Activated CD4-positive, alpha-beta T cell treated with anti-CD3 and anti-CD28 coated beads, Interleukin-2, amount 50 U/mL, for 1 hour (primary cell): ENCODE results near the gene PNKP.
A peak's percentile ranks its signal among the peaks of the same experiment; 100 is the strongest.

Source experiments
- DNase-seq: peaks from one replicate; pipeline ENCODE4 v3.0.0-alpha.2; 2020

The PNKP gene

GRCh38 chr19:49857061-49857837, 10.1 kb downstream of the PNKP start:
- no peak for DNase-seq

DNA sequence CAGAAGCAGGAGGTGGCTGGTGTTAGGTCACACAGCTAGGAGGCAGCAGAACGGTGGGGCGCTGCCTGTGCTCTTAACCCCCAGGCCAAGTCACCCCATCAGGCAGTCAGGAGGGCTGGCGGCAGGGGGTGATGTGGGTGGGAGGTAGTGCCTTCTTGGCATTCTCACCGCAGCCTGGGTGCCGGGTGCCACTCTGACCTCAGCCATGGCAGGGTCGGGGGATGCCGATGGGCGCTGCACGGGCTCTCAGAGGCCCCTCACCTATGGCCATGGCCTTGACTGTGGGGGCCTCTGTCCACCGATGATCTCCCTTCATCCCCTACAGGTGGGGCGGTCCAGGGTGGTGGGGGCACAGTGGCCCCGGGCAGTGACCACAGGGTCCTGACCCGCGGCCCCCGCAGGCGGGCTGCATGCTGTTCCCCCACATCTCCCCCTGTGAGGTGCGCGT, 10.8 kb downstream of the PNKP start:
- DNase-seq: no peak

GRCh38 chr19:49855676-49856573, 11.5 kb downstream of the PNKP start:
- DNase-seq: no peak

DNA sequence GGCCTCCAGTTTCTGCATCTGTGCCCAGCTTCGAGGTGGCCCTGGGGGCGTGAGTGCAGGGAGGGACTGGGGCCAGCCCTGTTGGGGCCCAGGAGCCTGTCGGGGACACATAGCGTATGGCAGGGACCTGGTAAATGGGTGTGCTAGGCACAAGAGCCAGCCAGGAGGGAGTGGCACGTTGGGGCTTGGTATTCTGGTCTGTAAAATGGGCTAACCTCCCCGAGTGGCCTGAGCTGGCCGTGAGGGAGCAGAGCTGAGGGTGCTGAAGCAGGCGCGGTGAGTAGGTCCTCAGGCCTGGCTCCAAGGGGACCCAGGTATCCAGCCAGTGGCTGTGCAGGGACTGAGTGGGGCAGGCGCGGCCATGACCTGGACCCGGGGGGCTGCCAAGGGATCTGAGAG, 12.1 kb downstream of the PNKP start:
- no peak for DNase-seq

- DNase-seq: no peak
Observed at GRCh38 chr19:49854378-49855263, 12.8 kb downstream of the PNKP start.

- no peak for DNase-seq
Observed at GRCh38 chr19:49853852-49854377, 13.5 kb downstream of the PNKP start.

DNA sequence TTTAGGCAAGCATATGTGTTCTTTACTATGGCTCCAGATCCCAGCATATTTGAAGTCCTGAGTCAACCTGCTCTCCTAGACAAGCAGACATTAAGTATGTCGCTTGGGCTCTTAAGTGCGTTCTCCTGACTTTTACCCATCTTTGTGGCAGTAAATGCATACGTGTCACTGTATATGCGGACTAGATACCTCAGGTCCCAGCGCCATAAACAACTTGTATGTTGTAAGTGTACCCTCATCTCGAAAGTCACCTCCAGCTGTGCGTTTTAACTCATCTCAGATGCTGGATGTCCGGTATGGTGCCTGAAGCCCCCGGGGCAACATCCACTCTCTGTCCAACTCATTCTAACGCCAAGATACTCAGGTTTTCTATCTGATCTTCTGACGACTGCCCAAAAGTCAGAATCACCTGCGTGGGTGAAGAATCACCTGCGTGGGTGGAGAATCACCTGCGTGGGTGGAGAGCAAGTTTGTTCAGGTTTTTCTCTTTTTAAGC, 14.7 kb downstream of the PNKP start:
- no peak for DNase-seq

- DNase-seq: peak; percentile 32
Observed at GRCh38 chr19:49851456-49852259, 15.7 kb downstream of the PNKP start.

GRCh38 chr19:49850487-49851342, 16.7 kb downstream of the PNKP start, which contains the start of gene PTOV1:
Gene PTOV1 (plus strand): TSS chr19:49851159.
- DNase-seq: peak; percentile 84

GRCh38 chr19:49850221-49850486, 17.2 kb downstream of the PNKP start:
- no peak for DNase-seq

DNA sequence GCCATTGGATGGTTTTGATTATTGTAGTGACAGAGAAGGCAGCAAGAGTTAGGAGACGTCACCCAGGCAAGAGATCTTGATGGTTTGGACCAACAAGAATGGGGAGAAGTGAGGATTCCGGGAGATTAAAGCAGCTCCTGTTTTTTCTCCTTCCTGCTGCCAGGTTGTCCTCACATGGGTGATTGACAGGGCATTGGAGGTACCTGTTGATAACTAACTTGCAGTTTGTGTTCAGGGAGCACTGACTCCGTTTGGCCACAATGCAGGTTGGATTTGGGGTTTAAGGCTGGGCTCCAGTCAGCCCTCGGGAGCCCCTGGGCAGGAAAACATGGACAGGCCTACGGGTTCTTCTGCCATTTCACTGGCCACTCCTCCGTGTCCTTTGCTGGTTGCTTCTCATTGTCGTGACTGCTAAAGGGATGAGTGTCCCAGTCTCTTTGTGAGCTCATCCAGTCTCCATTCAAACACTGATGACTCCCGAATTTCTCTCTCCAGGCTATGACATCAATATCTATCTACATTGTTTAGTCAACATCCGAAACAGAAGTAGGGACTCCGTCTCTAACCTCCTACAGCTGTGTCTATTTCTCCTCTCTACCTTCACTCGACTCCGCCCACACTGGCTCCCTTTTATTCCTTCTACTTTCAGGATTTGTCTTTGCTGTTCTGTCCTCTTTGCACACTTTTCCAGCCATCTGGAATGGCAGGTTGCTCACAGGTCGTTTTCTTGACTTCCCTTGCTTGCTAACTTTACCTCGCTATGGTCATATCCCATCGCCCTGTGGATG, 17.7 kb downstream of the PNKP start:
- no peak for DNase-seq

DNA sequence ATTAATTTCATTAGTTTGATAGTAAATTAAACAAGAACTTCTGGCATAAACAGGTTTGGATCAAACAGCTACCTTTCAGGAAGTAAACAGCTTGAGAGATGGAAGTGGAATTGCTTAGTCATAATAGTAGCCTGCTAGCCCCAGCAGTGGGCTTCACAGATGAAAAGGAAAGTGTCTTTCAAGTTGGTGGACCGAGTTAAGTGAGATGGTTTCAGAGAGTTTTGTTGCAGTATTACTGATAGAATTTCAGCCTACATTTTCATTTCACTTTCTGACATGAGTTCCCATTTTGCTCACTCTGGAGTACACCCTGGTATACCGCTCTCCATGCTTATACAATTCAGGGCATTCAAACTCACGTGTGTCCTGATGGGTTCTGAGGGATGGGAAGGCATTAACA, 18.4 kb downstream of the PNKP start:
- no peak for DNase-seq

DNA sequence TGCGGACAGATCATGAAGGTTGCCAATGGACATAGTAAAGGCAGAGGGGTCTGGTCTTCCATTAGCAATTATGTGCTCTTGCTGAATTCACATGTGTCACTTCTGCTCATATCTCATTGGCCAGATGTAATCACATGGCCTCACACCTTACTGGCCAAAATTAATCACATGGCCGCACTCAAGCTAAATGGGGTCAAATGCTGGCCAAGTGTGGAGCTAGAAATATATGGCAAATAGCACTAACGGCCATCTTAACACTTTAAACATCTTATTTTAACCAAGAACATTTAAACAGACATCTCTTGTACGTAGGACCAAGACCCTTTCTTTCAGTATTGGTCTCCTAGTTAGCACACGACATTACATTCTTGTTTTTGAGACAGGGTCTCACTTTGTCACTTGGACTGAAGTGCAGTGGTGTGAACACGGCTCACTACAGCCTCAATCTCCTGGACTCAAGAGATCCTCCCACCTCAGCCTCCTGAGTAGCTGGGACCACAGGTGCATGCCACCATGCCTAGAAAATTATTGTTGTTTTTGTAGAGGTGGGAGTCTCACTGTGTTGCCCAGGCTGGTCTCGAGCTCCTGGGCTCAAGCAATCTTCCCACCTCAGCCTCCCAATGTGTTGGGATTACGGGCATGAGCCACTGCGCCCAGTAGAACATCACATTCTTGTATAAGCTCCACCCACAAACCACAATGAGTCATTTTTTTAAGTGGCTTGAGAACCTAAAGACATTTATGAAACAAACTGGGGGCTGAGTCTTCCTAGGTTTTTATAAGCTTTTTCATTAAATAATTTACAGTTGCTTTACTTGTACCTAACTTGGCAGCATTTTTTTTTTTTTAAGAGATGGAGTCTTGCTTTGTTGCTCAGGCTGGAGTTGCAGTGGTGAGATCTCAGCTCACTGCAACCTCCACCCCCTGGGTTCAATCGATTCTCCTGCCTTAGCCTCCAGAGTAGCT, 19.4 kb downstream of the PNKP start:
- DNase-seq: no peak

- DNase-seq: no peak
Observed at GRCh38 chr19:49846408-49846807, 21.0 kb downstream of the PNKP start.

- DNase-seq: no peak
Observed at GRCh38 chr19:49845414-49845813, 22.0 kb downstream of the PNKP start.

GRCh38 chr19:49844138-49845095, 23.0 kb downstream of the PNKP start:
- no peak for DNase-seq

GRCh38 chr19:49843265-49843664, 24.1 kb downstream of the PNKP start:
- DNase-seq: no peak
